IMR-90 (cell line): ENCODE data around the gene CCDC182. TPM values are rescaled to one million over a fixed set of nuclear protein-coding genes. Genes with fewer than 3 reads are reported as not detected.

Source experiments
- ATAC-seq: fragments of 200-7000 bp; cut with Tn5 transposase; 2 replicates; pipeline ENCODE4 v1.9.1; 2020; ENCODE audit warnings: low read depth, mild to moderate bottlenecking, moderate library complexity
- BruUV-seq: library from RNA; stranded (reverse); fragments of 400-500 nt; replicated peaks from 2 replicates; lab custom pipeline; 2021; lab: Mats Ljungman, UMichigan
- CTCF ChIA-PET: fragments of 300-600 bp; formaldehyde crosslinking; extraction: SDS; loops from one replicate; lab custom pipeline; 2021; ENCODE audit warnings: antibody characterized with exemption; lab: Yijun Ruan, JAX
- POLR2A ChIA-PET: fragments of 300-600 bp; sonication (Branson Sonifier 250); formaldehyde crosslinking; loops from one replicate; lab custom pipeline; 2022; ENCODE audit warnings: antibody characterized with exemption; ENCODE audit not compliant: unreplicated experiment; lab: Charles Lee
- DNase-seq: peaks from one replicate; pipeline ENCODE4 v3.0.0; 2013
- H2AFZ ChIP-seq: replicated peaks from 2 replicates; pipeline ENCODE3; 2013; ENCODE audit warnings: low read length, mild to moderate bottlenecking; ENCODE audit not compliant: poor library complexity
- H2AK5ac ChIP-seq: 2 replicates; pipeline ENCODE4 v1.6.1; 2013; ENCODE audit warnings: low read depth, low read length, inconsistent platforms
- H2AK9ac ChIP-seq: replicated peaks from 2 replicates; pipeline ENCODE3; 2013; ENCODE audit warnings: mild to moderate bottlenecking, low read depth, low read length, moderate library complexity; ENCODE audit not compliant: poor library complexity
- H2BK120ac ChIP-seq: 2 replicates; pipeline ENCODE4 v1.6.1; 2013; ENCODE audit warnings: low read depth, low read length, inconsistent platforms
- H2BK15ac ChIP-seq: 3 replicates; pipeline ENCODE4 v1.6.1; 2013; ENCODE audit warnings: low read depth, low read length, inconsistent platforms
- H2BK20ac ChIP-seq: 2 replicates; pipeline ENCODE4 v1.6.1; 2013; ENCODE audit warnings: low read depth, mild to moderate bottlenecking, inconsistent platforms, low read length, moderate library complexity
- H2BK5ac ChIP-seq: 2 replicates; pipeline ENCODE4 v1.6.1; 2013; ENCODE audit warnings: mild to moderate bottlenecking, low read depth, low read length, inconsistent platforms; ENCODE audit not compliant: poor library complexity, severe bottlenecking
- H3K14ac ChIP-seq: replicated peaks from 2 replicates; pipeline ENCODE4 v1.6.1; 2013; ENCODE audit warnings: low read depth, low read length, inconsistent platforms
- H3K18ac ChIP-seq: 2 replicates; pipeline ENCODE4 v1.6.1; 2013; ENCODE audit warnings: low read depth, low read length, control low read depth
- H3K23ac ChIP-seq: 2 replicates; pipeline ENCODE4 v1.6.1; 2013; ENCODE audit warnings: low read depth, low read length, inconsistent platforms
- H3K27ac ChIP-seq: 2 replicates; pipeline ENCODE4 v1.5.1; 2013; ENCODE audit warnings: mild to moderate bottlenecking, control low read depth, low read length; ENCODE audit not compliant: insufficient read depth
- H3K27me3 ChIP-seq: 2 replicates; pipeline ENCODE4 v1.6.1; 2013; ENCODE audit warnings: low read length; ENCODE audit not compliant: control insufficient read depth, insufficient read depth
- H3K36me3 ChIP-seq: 2 replicates; pipeline ENCODE4 v1.6.1; 2013; ENCODE audit warnings: low read length, mixed read lengths; ENCODE audit not compliant: control insufficient read depth, insufficient read depth
- H3K4ac ChIP-seq: 2 replicates; pipeline ENCODE4 v1.6.1; 2013; ENCODE audit warnings: low read depth, low read length, inconsistent platforms
- H3K4me1 ChIP-seq: 2 replicates; pipeline ENCODE4 v1.6.1; 2013; ENCODE audit warnings: low read length, mixed read lengths; ENCODE audit not compliant: control insufficient read depth, insufficient read depth
- H3K4me2 ChIP-seq: 2 replicates; pipeline ENCODE4 v1.6.1; 2013; ENCODE audit warnings: low read depth, mild to moderate bottlenecking, control low read depth, low read length, moderate library complexity
- H3K4me3 ChIP-seq: 2 replicates; pipeline ENCODE4 v1.5.1; 2013; ENCODE audit warnings: low read depth, mild to moderate bottlenecking, control low read depth, low read length, moderate library complexity; ENCODE audit not compliant: insufficient read depth
- H3K56ac ChIP-seq: 2 replicates; pipeline ENCODE4 v1.6.1; 2013; ENCODE audit warnings: low read length, inconsistent platforms; ENCODE audit not compliant: insufficient read depth; ENCODE audit errors: extremely low read depth
- H3K79me1 ChIP-seq, 2 experiments: 2 replicates each; pipeline ENCODE4 v1.6.1; 2013; ENCODE audit warnings: low read length in 2 of 2, inconsistent platforms in 1 of 2, low read depth in 1 of 2
- H3K9ac ChIP-seq: 2 replicates; pipeline ENCODE4 v1.6.1; 2013; ENCODE audit warnings: low read depth, low read length, control low read depth
- H3K9me1 ChIP-seq: 2 replicates; pipeline ENCODE4 v1.6.1; 2013; ENCODE audit warnings: low read length, inconsistent platforms; ENCODE audit not compliant: insufficient read depth
- H3K9me3 ChIP-seq: 2 replicates; pipeline ENCODE4 v1.6.1; 2013; ENCODE audit warnings: low read length; ENCODE audit not compliant: control insufficient read depth, insufficient read depth
- H4K20me1 ChIP-seq: 2 replicates; pipeline ENCODE4 v1.6.1; 2013; ENCODE audit warnings: low read length, inconsistent platforms; ENCODE audit not compliant: insufficient read depth
- H4K5ac ChIP-seq: 2 replicates; pipeline ENCODE4 v1.6.1; 2013; ENCODE audit warnings: mild to moderate bottlenecking, low read depth, low read length, control low read depth
- H4K8ac ChIP-seq, 2 experiments: 2 replicates each; pipeline ENCODE4 v1.6.1; 2013; ENCODE audit warnings: low read depth in 2 of 2, low read length in 2 of 2, control low read depth in 1 of 2, inconsistent platforms in 1 of 2
- H4K91ac ChIP-seq: 2 replicates; pipeline ENCODE4 v1.6.1; 2013; ENCODE audit warnings: low read depth, low read length, inconsistent platforms; ENCODE audit not compliant: insufficient read depth
- BHLHE40 ChIP-seq: fragments of 150-350 bp; IDR thresholded peaks from 2 replicates; pipeline ENCODE4 v1.6.1; 2016; ENCODE audit warnings: mild to moderate bottlenecking, low read depth, low read length
- CEBPB ChIP-seq: IDR thresholded peaks from 2 replicates; pipeline ENCODE4 v1.6.1; 2012; ENCODE audit warnings: low read depth, low read length, improper control_type of control experiment
- CHD1 ChIP-seq: IDR thresholded peaks from 2 replicates; pipeline ENCODE4 v1.6.1; 2012; ENCODE audit warnings: low read depth, low read length, improper control_type of control experiment
- FOS ChIP-seq: fragments of 150-350 bp; IDR thresholded peaks from 2 replicates; pipeline ENCODE4 v1.6.1; 2016; ENCODE audit warnings: low read depth, low read length
- MAZ ChIP-seq: IDR thresholded peaks from 2 replicates; pipeline ENCODE4 v1.6.1; 2012; ENCODE audit warnings: low read depth, mild to moderate bottlenecking, low read length, improper control_type of control experiment, moderate library complexity, borderline replicate concordance
- MXI1 ChIP-seq: IDR thresholded peaks from 2 replicates; pipeline ENCODE4 v1.6.1; 2012; ENCODE audit warnings: low read depth, mild to moderate bottlenecking, low read length, moderate library complexity, borderline replicate concordance
- NFE2L2 ChIP-seq: fragments of 150-350 bp; IDR thresholded peaks from 2 replicates; pipeline ENCODE4 v1.6.1; 2016; ENCODE audit warnings: low read depth, mild to moderate bottlenecking, low read length
- RAD21 ChIP-seq: IDR thresholded peaks from 2 replicates; pipeline ENCODE4 v1.6.1; 2012; ENCODE audit warnings: low read length, improper control_type of control experiment
- RCOR1 ChIP-seq: IDR thresholded peaks from 2 replicates; pipeline ENCODE4 v1.6.1; 2012; ENCODE audit warnings: mild to moderate bottlenecking, low read length, improper control_type of control experiment; ENCODE audit not compliant: insufficient replicate concordance
- SMC3 ChIP-seq: fragments of 150-350 bp; IDR thresholded peaks from 2 replicates; pipeline ENCODE4 v1.6.1; 2016; ENCODE audit warnings: low read depth, mild to moderate bottlenecking, antibody characterized with exemption, low read length, moderate library complexity
- USF2 ChIP-seq: fragments of 150-350 bp; IDR thresholded peaks from 2 replicates; pipeline ENCODE4 v1.6.1; 2017; ENCODE audit warnings: mild to moderate bottlenecking, antibody characterized with exemption, low read length, low read depth
- WGBS, 2 experiments: methylation state at CpG; one replicate each; pipeline versions ENCODE4 v1.1.5 to v1.1.7; 2013; ENCODE audit warnings: missing lambda C conversion rate in 2 of 2; ENCODE audit not compliant: insufficient read length in 1 of 2; ENCODE audit errors: extremely low coverage in 2 of 2; 5-methylcytosine and 5-hydroxymethylcytosine counted together
- dilution Hi-C: fragments of 300-500 bp; cut with HindIII; formaldehyde crosslinking; loops from one replicate; pipeline ENCODE4 v1.14.3; 2018; ENCODE audit warnings: low sequenced_read_pairs; ENCODE audit not compliant: unreplicated experiment
- in situ Hi-C: fragments of 300-500 bp; cut with MboI; formaldehyde crosslinking; loops from 3 replicates; pipeline ENCODE4 v1.14.3; 2019; ENCODE audit warnings: low sequenced_read_pairs, inconsistent platforms, mixed read lengths
- intact Hi-C: fragments of 100-400 bp; cut with micrococcal nuclease; formaldehyde crosslinking; loops from 2 replicates; pipeline ENCODE4 v1.10.0; 2022
- polyA plus RNA-seq, 3 experiments: library from polyadenylated mRNA; depleted of rRNA; stranded (reverse); fragments of >200 nt; gene quantifications; 2 replicates each; pipeline ENCODE4 v1.2.3, GENCODE V29; 2012; ENCODE audit warnings: low replicate concordance in 1 of 3
- total RNA-seq: library from RNA; depleted of rRNA; stranded (reverse); fragments of >200 nt; gene quantifications from 2 replicates; pipeline ENCODE4 v1.2.3, GENCODE V29; 2012
- TF ChIP-seq, protein P1 (sequence below): fragments of 150-350 bp; IDR thresholded peaks from 2 replicates; pipeline ENCODE4 v1.6.1; 2016; ENCODE audit warnings: low read depth, mild to moderate bottlenecking, low read length, moderate library complexity, borderline replicate concordance
- TF ChIP-seq, protein P2 (sequence below): conservative IDR thresholded peaks from 2 replicates; pipeline ENCODE4 v1.5.1; 2012; ENCODE audit warnings: mild to moderate bottlenecking, low read depth, low read length, improper control_type of control experiment

CCDC182 gene
- total and polyA plus RNA-seq, 2 of the 4 experiments (the other 2 are of a cell fraction), result not detected

- H3K27me3 ChIP-seq, result peaks cover 45% of the 10 kb centered on the region
- H3K27ac ChIP-seq, result no peak overlapping the region
- no peaks in the 10 kb centered on the region for H3K9me3 ChIP-seq
- ChIA-PET CTCF (interaction anchor here (1.3 to 1.6 kb wide), 2 partner anchors 10 to 11 kb away, joined by 3 to 6 read pairs; no protein-coding TSS in a partner anchor), POLR2A (no interaction called here)
- no peak overlapping the region for H3K18ac ChIP-seq
- H4K20me1 ChIP-seq, result no peaks in the 10 kb centered on the region
- H3K4me1 ChIP-seq, result no peaks in the 10 kb centered on the region
- no peak overlapping the region for H2BK5ac ChIP-seq
- TF ChIP-seq CHD1, result no peak
- TF ChIP-seq CEBPB, result no peak
- no peak for TF ChIP-seq NFE2L2
- TF ChIP-seq MXI1, result no peak
- no peak for TF ChIP-seq USF2
- no peak for TF ChIP-seq BHLHE40
- TF ChIP-seq MAZ, result no peak
- TF ChIP-seq FOS, result no peak
- no peak for TF ChIP-seq RCOR1
- TF ChIP-seq RAD21, result no peak
- TF ChIP-seq, protein P1, sequence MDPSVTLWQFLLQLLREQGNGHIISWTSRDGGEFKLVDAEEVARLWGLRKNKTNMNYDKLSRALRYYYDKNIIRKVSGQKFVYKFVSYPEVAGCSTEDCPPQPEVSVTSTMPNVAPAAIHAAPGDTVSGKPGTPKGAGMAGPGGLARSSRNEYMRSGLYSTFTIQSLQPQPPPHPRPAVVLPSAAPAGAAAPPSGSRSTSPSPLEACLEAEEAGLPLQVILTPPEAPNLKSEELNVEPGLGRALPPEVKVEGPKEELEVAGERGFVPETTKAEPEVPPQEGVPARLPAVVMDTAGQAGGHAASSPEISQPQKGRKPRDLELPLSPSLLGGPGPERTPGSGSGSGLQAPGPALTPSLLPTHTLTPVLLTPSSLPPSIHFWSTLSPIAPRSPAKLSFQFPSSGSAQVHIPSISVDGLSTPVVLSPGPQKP, result no peak
- TF ChIP-seq, protein P2, sequence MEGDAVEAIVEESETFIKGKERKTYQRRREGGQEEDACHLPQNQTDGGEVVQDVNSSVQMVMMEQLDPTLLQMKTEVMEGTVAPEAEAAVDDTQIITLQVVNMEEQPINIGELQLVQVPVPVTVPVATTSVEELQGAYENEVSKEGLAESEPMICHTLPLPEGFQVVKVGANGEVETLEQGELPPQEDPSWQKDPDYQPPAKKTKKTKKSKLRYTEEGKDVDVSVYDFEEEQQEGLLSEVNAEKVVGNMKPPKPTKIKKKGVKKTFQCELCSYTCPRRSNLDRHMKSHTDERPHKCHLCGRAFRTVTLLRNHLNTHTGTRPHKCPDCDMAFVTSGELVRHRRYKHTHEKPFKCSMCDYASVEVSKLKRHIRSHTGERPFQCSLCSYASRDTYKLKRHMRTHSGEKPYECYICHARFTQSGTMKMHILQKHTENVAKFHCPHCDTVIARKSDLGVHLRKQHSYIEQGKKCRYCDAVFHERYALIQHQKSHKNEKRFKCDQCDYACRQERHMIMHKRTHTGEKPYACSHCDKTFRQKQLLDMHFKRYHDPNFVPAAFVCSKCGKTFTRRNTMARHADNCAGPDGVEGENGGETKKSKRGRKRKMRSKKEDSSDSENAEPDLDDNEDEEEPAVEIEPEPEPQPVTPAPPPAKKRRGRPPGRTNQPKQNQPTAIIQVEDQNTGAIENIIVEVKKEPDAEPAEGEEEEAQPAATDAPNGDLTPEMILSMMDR, result no peak
- no peak for TF ChIP-seq SMC3
- H3K4me2 ChIP-seq, result no peak overlapping the region
- no peak overlapping the region for H3K9ac ChIP-seq
- no peak for ATAC-seq
- no peak overlapping the region for H3K23ac ChIP-seq
- H2AK9ac ChIP-seq, result no peak overlapping the region
- H4K91ac ChIP-seq, result no peak overlapping the region
- dilution Hi-C loops (no loop called here), intact Hi-C loops (no loop called here), in situ Hi-C loops (no loop called here)
- no peak overlapping the region for H3K4ac ChIP-seq
- H2AFZ ChIP-seq, result no peak overlapping the region
- H4K8ac ChIP-seq, result no peak overlapping the region
- H3K36me3 ChIP-seq, result no peaks in the 10 kb centered on the region
- H3K14ac ChIP-seq, result no peak overlapping the region
- WGBS, 2 experiments, result 80% methylated on average over 5 of the region's 7 CpGs; no CpG with 5 or more reads in 1 of the 2 experiments
- H2BK15ac ChIP-seq, result no peak overlapping the region
- no peak overlapping the region for H2AK5ac ChIP-seq
- no peak overlapping the region for H4K5ac ChIP-seq
- no peak overlapping the region for H2BK20ac ChIP-seq
- no peak overlapping the region for H2BK120ac ChIP-seq
- H3K56ac ChIP-seq, result no peak overlapping the region
- no TSS peak for BruUV-seq
- no peaks in the 10 kb centered on the region for H3K9me1 ChIP-seq
- no peak overlapping the region for H3K4me3 ChIP-seq
- no peak for DNase-seq
- H3K79me1 ChIP-seq, result no peaks in the 10 kb centered on the region
Observed at GRCh38 chr17:57772774-57773173, 27.7 kb upstream of the CCDC182 start.
